Measurements from ENCODE around the gene RNF208. TPM values are rescaled to one million over a fixed set of nuclear protein-coding genes. Genes with fewer than 3 reads are reported as not detected.

The RNF208 gene, protein sequence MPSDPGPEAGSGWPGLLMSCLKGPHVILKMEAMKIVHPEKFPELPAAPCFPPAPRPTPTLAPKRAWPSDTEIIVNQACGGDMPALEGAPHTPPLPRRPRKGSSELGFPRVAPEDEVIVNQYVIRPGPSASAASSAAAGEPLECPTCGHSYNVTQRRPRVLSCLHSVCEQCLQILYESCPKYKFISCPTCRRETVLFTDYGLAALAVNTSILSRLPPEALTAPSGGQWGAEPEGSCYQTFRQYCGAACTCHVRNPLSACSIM
- total RNA-seq, result 1 to 10 TPM; 1.2 to 4.2 (median 2.4) TPM

DNA sequence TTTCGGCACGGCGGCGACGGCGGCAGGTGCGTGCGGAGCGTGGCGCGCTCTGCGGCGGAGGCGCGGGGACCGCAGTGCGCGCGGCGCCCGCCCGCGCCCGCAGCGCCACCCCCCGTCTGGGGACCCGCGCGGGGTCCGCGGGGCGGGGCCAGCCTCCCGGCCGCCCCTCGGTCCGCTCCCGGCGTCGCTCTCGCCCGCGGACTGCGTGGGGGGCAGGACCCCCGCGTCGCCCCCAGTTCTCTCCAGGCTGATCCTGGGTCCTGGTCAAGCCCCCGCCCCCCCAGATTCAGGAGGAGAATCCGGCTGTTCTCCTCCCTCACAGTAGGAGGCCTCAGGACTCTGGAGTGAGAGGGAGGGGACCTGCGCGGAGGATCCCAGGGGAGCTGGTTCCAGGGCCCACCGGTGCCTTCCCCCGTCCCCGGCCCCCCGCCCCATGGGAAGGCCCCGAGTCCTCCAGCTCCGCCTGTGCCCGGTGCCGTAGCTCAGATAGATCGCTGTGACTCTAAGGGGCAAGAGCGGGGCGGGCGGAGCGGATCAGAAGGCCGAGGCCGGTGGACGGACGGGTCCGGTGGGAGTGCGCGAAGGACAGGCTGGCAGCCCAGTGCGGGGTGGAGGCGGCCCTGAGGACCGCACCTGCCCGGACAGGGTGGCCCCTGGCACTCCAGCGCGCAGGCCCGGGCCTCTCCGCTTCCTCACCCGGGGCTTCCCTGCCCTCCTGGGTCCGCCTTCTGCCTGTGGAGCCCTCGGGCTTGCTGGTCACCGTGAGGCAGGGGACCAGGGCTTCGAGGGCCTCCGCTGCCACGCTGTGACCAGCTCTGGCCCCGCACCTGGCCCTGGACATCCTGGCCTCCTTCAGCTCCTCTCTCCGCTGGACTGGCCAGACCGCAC, at the start of gene RNF208:
TSS of gene RNF208 (minus strand) at position 51 of the 888 bp plus-strand sequence. CDS start 1,028 bp downstream, outside the sequence.
- Histone ChIP-seq H3K4me3 (peak within 1 kb of the TSS; percentile 72 to 87 (median 80)), H3K27me3 (peaks cover 0 to 10% (median 4%) of the 10 kb centered on the region in 4 donors), H3K27ac (replicated peaks in 1 of 4) (peak within 1 kb of the TSS; percentile 91 to 94 (median 92)), H3K36me3 (no peaks in the 10 kb centered on the region), H3K9me3 (no peaks in the 10 kb centered on the region), H3K4me1 (peaks cover 31 to 47% (median 36%) of the 10 kb centered on the region in 4 donors)
- TF ChIP-seq POLR2A (IDR thresholded peaks at IDR 0.05; ENCODE audit: low read depth), result no peak
- TF ChIP-seq EP300 (IDR thresholded peaks at IDR 0.05), result no peak
- TF ChIP-seq, protein P1, sequence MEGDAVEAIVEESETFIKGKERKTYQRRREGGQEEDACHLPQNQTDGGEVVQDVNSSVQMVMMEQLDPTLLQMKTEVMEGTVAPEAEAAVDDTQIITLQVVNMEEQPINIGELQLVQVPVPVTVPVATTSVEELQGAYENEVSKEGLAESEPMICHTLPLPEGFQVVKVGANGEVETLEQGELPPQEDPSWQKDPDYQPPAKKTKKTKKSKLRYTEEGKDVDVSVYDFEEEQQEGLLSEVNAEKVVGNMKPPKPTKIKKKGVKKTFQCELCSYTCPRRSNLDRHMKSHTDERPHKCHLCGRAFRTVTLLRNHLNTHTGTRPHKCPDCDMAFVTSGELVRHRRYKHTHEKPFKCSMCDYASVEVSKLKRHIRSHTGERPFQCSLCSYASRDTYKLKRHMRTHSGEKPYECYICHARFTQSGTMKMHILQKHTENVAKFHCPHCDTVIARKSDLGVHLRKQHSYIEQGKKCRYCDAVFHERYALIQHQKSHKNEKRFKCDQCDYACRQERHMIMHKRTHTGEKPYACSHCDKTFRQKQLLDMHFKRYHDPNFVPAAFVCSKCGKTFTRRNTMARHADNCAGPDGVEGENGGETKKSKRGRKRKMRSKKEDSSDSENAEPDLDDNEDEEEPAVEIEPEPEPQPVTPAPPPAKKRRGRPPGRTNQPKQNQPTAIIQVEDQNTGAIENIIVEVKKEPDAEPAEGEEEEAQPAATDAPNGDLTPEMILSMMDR (IDR thresholded peaks at IDR 0.05), result no peak
- TF ChIP-seq POLR2AphosphoS5 (IDR thresholded peaks at IDR 0.05), result no peak
- no peak for DNase-seq (ENCODE audit: extremely low spot score)
- intact Hi-C loops (cut with DNase I), result loop anchor here (5.0 kb wide), 1 partner anchor 35 kb away; the partner anchor contains the start of genes ANAPC2 and SSNA1
- WGBS, result 4% methylated on average over 24 of the region's 88 CpGs

DNA sequence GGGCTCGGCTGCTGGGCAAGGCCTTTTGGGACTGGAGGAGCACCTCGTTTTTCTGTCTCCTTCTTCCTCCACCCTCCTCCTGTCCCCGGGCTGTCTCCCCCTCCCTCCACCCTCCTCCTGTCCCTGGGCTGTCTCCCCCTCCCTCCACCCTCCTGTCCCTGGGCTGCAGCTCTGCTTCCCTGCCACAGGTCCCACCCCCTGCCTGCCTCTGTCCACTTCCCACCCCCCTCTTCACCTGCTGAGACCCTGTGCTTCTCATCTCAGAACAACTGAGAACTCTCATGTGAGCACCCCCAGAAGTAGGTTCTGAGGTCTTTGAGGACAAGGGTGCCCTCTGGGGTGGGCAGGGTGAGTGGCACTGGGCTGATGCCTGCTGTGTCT, 49.6 kb upstream of the RNF208 start:
- Histone ChIP-seq H3K27ac (replicated peaks in 1 of 4) (no peak overlapping the region), H3K4me3 (no peak overlapping the region), H3K4me1 (peaks cover 31 to 68% (median 38%) of the 10 kb centered on the region in 4 donors), H3K27me3 (peaks cover 0 to 25% (median 0%) of the 10 kb centered on the region in 4 donors), H3K9me3 (no peaks in the 10 kb centered on the region), H3K36me3 (peaks cover 22 to 74% (median 49%) of the 10 kb centered on the region in 4 donors)
- intact Hi-C loops (cut with DNase I), result no loop called here
- 39% methylated on average over 3 of the region's 3 CpGs for WGBS
- no peak for DNase-seq (ENCODE audit: extremely low spot score)
- TF ChIP-seq POLR2AphosphoS5 (IDR thresholded peaks at IDR 0.05), result no peak
- no peak for TF ChIP-seq POLR2A (IDR thresholded peaks at IDR 0.05; ENCODE audit: low read depth)
- TF ChIP-seq, protein P1 (IDR thresholded peaks at IDR 0.05), result no peak
- TF ChIP-seq EP300 (IDR thresholded peaks at IDR 0.05), result no peak

DNA sequence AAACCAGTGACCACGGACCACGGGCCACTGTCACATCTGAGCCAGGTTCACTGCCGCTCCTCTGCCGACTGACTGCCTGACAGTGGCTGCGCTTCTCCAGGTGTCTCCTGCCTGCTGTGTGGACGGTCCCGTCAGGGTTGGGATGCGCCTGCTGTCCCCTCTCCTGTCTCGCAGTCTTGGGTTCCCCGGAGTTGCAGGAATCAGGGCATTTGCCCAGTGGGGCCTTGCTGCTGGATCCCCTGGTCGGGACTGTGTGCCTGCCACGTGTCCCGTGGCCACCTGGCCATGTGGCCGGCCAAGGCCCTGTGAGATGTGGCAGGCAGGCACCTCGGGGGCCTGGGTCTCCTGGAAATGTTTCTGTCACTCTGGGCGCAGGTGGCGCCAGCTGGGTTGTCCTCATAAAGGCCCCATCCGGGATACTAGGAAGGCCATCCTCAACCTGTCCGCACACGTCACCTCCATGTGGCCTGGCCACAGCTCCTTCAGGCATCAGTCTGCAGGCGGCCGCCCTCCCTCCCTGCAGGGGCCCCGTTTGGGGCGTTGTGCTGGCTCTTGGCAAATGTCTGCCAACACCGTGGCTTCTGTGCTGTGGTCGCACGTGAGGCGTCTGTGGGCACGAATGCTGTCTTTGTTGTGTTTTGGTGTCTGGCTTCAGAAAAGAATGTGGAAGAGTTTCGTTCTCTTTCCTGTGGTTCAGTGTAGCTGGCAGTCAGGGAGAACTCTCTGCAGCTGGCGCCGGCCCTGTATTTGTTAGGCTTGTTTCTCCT, 49.1 kb upstream of the RNF208 start:
- Histone ChIP-seq H3K36me3 (peaks cover 25 to 80% (median 53%) of the 10 kb centered on the region in 4 donors), H3K4me1 (peaks cover 26 to 63% (median 32%) of the 10 kb centered on the region in 4 donors), H3K4me3 (no peak overlapping the region), H3K27ac (replicated peaks in 1 of 4) (no peak overlapping the region), H3K27me3 (peaks cover 0 to 19% (median 0%) of the 10 kb centered on the region in 4 donors), H3K9me3 (no peaks in the 10 kb centered on the region)
- WGBS, result 82% methylated on average over 23 of the region's 32 CpGs
- no peak for DNase-seq (ENCODE audit: extremely low spot score)
- no peak for TF ChIP-seq EP300 (IDR thresholded peaks at IDR 0.05)
- TF ChIP-seq, protein P1 (IDR thresholded peaks at IDR 0.05), result no peak
- TF ChIP-seq POLR2A (IDR thresholded peaks at IDR 0.05; ENCODE audit: low read depth), result no peak
- TF ChIP-seq POLR2AphosphoS5 (IDR thresholded peaks at IDR 0.05), result no peak
- intact Hi-C loops (cut with DNase I), result no loop called here

DNA sequence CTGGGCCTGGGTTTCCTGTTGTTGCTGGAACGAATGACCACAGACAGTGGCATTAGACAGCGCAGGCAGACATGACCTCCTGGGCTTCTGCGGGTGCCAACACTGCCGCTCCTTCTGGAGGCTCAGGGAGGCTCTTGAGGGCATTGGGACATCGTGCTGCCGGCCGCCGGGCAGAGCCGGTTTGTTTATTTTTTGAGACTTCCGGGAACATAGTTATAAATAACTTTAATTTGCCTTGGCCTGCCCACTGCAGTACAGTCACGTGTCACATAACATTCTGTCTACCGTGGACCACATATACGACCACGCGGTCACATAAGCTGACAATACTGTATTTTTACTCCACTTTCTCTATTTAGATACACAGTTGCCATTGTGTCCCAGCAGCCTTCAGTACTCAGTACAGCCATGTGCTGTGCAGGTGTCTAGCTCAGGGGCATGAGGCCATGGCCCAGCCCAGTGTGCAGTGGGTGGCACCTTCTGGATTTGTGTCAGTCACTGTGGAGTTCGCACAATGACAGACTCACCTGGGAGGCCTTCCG, 47.3 kb upstream of the RNF208 start:
- peaks cover 33 to 97% (median 68%) of the 10 kb centered on the region in 4 donors for H3K36me3 ChIP-seq
- peaks cover 0 to 16% (median 0%) of the 10 kb centered on the region in 4 donors for H3K27me3 ChIP-seq
- WGBS, result 48% methylated on average over 17 of the region's 17 CpGs
- no peak for DNase-seq (ENCODE audit: extremely low spot score)
- H3K27ac ChIP-seq (replicated peaks in 1 of 4), result peak overlapping the region; percentile 59 to 67 (median 62)
- TF ChIP-seq POLR2AphosphoS5 (IDR thresholded peaks at IDR 0.05), result peak; percentile 42 to 73
- TF ChIP-seq POLR2A (IDR thresholded peaks at IDR 0.05; ENCODE audit: low read depth), result no peak
- peaks cover 23 to 49% (median 24%) of the 10 kb centered on the region in 4 donors for H3K4me1 ChIP-seq
- peak overlapping the region in 1 of 4 donors; percentile 21 for H3K4me3 ChIP-seq
- H3K9me3 ChIP-seq, result no peaks in the 10 kb centered on the region
- intact Hi-C loops (cut with DNase I), result no loop called here

Measured in esophagus muscularis mucosa (tissue), 4 donors.